Sigmoid colon (tissue), 4 donors: ENCODE data around the gene ASCL5.

Source experiments
- EP300 ChIP-seq, 4 donors: sonication (generic); formaldehyde crosslinking; IDR thresholded peaks; one replicate each; pipeline ENCODE4 v1.6.1; 2017; ENCODE audit warnings: antibody characterized with exemption in 4 of 4
- POLR2A ChIP-seq, 2 donors: fragments of 450-650 bp; IDR thresholded peaks; one replicate each; pipeline ENCODE4 v1.6.1; 2016; ENCODE audit warnings: antibody characterized with exemption in 2 of 2, mild to moderate bottlenecking in 2 of 2, moderate library complexity in 2 of 2
- TF ChIP-seq, protein P1 (sequence below), 4 experiments: fragments of 450-650 bp in 3 of 4; fragments of 200-600 bp in 1 of 4; IDR thresholded peaks; one replicate each; pipeline ENCODE4 v1.5.1; 2016 to 2019; ENCODE audit warnings: antibody characterized with exemption in 4 of 4, mild to moderate bottlenecking in 3 of 4, moderate library complexity in 2 of 4

DNA sequence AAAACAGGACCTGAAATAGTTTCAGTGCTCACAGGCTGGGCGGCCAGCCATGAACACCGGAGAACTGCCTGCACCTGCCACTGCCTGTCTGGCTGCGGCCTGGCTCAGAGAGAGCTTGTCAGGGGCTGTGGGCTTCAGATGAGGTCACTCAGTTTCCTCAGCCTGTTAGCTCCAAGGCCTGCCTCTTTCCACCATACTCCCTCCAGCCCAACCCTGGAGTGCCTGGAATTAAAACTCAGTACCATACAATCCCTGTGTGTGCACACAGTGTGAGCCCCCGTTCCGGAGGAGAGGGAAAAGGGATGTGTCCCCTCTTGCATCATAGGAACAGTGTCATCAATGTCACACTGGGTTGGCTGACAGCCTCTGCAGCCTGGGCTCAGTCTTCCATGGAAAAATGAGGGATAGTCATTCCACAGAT lies 30.9 kb downstream of the ASCL5 start:
- TF ChIP-seq EP300 (IDR thresholded peaks at IDR 0.05): no peak
- no peak for TF ChIP-seq POLR2A (IDR thresholded peaks at IDR 0.05)
- TF ChIP-seq, protein P1, sequence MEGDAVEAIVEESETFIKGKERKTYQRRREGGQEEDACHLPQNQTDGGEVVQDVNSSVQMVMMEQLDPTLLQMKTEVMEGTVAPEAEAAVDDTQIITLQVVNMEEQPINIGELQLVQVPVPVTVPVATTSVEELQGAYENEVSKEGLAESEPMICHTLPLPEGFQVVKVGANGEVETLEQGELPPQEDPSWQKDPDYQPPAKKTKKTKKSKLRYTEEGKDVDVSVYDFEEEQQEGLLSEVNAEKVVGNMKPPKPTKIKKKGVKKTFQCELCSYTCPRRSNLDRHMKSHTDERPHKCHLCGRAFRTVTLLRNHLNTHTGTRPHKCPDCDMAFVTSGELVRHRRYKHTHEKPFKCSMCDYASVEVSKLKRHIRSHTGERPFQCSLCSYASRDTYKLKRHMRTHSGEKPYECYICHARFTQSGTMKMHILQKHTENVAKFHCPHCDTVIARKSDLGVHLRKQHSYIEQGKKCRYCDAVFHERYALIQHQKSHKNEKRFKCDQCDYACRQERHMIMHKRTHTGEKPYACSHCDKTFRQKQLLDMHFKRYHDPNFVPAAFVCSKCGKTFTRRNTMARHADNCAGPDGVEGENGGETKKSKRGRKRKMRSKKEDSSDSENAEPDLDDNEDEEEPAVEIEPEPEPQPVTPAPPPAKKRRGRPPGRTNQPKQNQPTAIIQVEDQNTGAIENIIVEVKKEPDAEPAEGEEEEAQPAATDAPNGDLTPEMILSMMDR (IDR thresholded peaks at IDR 0.05): no peak
